Measurements from ENCODE around the gene TUBGCP6.

Gene TUBGCP6

GRCh38 chr22:50226063-50226874 is 18.6 kb downstream of the TUBGCP6 start:
- no peak for DNase-seq

GRCh38 chr22:50225200-50225969 is 19.4 kb downstream of the TUBGCP6 start:
- DNase-seq = no peak

GRCh38 chr22:50224071-50224470 is 20.8 kb downstream of the TUBGCP6 start:
- no peak for DNase-seq

DNA sequence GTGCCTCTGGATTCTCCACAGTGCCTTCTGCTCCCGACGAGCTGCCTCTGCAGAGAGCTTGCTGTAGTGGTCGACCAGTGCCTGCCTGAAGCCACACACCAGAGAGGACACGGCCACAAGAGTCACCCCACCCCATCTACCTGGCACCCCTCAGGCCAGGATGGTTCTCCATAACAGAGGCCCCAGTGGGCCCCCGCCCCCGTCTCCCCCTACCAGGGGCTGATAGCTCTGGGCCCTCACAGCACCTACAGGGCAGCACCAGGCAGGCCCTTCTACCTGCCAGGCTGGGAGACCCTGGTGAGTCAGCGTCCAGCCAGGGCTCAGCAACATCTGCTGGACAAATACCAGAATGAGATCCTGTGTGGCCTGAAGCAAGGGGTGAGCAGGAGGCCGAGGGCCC is 22.3 kb downstream of the TUBGCP6 start:
- DNase-seq = no peak

DNA sequence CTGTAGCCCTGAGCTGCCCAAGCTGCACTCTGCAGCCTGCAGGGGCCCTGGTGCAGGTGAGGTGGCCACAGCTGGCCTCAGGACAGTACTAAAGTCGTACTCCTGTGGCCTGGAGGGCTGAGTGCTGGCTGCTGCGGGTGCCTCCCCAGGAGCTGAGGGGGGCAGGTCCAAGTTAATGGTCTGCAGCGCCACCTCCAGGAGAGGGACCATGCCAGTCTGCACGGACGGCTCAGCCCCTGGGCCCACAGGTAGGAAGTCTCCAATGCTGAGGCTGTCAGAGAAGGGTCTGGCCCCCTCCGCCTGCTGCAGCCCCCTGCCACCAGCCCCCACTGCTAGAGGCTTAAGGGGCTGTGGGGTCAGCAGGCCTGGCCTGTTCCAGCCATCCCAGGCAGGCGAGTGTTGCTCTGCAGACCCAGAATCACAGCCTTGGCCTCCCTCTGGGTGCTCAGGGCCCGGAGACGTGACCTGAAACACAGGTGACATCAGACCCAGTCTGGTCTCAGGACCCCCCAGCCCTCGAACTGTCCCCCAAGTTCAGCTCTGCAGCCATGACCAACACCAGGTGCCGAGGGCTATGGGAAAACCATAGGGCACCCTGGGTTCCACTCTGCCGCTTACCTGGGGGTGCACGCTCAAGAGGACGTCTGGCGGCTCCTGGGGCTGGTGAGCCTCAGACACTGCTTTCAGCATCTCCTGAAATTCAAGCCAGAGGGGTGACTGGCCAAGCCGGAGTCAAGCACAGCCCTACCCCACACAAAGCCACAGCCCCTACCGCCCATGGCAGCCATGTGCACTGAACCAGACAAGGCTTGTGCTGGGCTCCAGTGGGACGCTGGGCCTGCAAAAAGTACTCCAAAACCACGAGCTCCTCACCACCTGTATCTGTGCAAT is 23.2 kb downstream of the TUBGCP6 start:
- no peak for DNase-seq

DNA sequence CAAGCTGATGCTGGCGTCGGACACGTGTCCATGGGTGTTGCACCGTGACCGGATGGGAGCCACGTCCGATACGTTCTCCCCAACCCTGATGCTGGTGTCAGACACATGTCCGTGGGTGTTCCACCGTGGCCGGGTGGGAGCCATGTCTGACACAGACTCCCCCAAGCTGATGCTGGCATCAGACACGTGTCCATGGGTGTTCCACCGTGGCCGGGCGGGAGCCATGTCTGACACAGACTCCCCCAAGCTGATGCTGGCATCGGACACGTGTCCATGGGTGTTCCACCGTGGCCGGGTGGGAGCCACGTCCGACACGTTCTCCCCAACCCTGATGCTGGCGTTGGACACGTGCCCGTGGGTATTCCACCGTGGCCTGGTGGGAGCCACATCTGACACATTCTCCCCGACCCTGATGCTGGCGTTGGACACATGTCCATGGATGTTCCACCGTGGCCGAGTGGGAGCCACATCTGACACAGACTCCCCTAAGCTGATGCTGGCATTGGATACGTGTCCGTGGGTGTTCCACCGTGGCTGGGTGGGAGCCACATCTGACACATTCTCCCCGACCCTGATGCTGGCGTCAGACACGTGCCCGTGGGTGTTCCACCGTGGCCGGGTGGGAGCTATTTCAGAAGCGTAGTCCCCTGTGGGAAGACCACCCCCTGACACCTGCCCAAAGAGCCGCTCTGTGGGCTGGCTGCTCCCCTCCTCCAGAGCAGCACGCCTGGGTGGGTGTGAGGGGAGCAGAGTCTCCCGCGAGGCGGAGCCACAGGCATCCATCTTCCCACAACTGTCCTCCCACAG is 24.0 kb downstream of the TUBGCP6 start:
- no peak for DNase-seq

DNA sequence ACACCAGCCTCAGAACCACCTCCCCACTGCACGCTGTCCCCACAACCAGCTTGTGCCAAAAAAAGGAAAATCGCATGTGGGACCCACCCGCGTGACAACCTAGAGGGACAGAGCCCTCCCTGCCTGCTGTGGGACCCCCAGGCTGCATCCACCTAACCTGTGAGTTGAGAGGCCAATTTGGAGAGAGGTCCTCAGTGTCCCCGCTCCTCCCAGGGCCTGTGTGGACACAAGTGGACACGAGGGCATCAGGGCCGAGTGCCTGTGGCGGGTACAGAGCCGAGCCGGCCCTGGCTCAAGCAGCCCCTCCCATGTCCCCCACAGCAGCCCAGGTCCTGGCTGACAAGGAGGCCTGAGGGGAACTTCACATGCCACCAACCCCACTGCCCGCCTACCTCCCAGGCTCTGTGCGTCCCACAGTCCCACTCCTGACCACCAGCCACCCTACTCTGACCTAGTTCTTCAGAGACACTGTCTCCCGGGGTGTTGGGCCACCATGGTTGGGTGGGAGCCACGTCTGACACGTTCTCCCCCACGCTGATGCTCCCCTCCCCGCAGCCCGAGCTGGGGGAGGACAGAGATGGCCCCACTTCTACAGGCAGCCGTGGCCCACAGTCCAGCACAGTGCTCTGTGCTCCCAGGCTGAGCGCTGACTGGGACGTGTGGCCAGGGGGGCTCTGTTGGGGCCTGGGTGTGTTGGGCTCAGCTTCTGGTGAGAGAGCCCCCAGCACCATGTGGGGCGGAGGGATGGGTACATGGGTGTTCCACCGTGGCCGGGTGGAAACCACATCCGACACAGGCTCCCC is 24.8 kb downstream of the TUBGCP6 start:
- DNase-seq = no peak

- DNase-seq = no peak
Observed at GRCh38 chr22:50218996-50219727, 25.7 kb downstream of the TUBGCP6 start.

DNA sequence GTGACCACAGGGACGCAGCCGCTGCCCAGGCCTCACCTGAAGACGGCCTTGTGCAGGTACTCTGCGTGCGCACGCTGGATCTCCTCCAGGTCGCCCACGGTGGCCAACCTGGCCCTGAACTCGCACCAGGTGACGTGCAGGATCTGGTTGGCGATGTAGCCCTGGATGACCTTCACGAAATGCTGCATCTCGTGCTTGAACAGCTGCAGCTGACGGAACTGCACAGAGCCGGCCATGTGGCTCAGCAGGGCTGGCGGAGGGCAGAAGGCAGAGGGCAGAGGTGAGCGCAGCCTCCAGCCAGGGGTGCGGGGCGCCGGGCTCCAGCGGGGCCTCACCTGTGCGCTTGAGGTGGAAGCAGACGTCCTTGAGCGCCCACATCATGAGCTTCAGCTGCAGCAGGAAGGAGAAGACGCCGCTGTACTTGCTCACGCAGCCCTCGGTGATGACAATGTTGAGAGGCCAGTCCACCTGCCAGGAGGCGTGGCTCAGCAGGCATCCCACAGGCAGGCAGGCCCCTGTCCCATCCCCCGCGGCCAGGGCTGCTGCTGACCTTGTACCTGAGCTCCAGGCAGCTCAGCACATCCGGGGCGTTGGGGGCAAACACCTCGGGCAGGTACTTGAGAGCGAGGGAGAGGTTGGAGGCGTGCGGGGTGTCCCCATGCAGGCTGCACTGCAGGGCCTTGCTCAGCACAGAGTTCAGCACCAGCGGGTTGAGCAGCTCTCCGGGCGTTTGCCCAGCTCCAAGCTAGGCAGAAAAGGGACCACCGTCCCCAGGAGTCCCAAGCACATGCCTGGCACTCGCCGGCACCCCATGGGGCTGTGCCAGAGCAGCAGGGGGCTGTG is 26.4 kb downstream of the TUBGCP6 start:
- DNase-seq = no peak

GRCh38 chr22:50217543-50218152 is 27.2 kb downstream of the TUBGCP6 start:
- DNase-seq = no peak

GRCh38 chr22:50216684-50217520 is 27.9 kb downstream of the TUBGCP6 start:
- DNase-seq = no peak

GRCh38 chr22:50216055-50216683 is 28.7 kb downstream of the TUBGCP6 start:
- DNase-seq = no peak

- DNase-seq = no peak
Observed at GRCh38 chr22:50215297-50216054, 29.3 kb downstream of the TUBGCP6 start.

- no peak for DNase-seq
Observed at GRCh38 chr22:50213263-50213662, 31.6 kb downstream of the TUBGCP6 start.

GRCh38 chr22:50211147-50211546 is 33.7 kb downstream of the TUBGCP6 start:
- no peak for DNase-seq

- DNase-seq = no peak
Observed at GRCh38 chr22:50210378-50211139, 34.3 kb downstream of the TUBGCP6 start.

Data from CD4-positive, alpha-beta T cell treated with Interleukin-15 for 1 hour (primary cell).